H9 (cell line): ENCODE results near the gene RYR1. TPM values are rescaled to one million over a fixed set of nuclear protein-coding genes. Genes with fewer than 3 reads are reported as not detected.

Experiments used
- DNase-seq: peaks from one replicate; pipeline ENCODE4 v3.0.0-alpha.2; 2017
- H2AFZ ChIP-seq: one replicate; pipeline ENCODE4 v1.6.1; 2013; ENCODE audit warnings: mild to moderate bottlenecking, low read length, control low read depth, moderate library complexity
- H2AK5ac ChIP-seq: 2 replicates; pipeline ENCODE4 v1.6.1; 2013; ENCODE audit warnings: low read length, control low read depth, mixed read lengths; ENCODE audit not compliant: insufficient read length
- H2BK120ac ChIP-seq: one replicate; pipeline ENCODE4 v1.6.1; 2013; ENCODE audit warnings: low read depth, mild to moderate bottlenecking, low read length, control low read depth, inconsistent platforms; ENCODE audit not compliant: poor library complexity, severe bottlenecking
- H2BK12ac ChIP-seq: 2 replicates; pipeline ENCODE4 v1.6.1; 2013; ENCODE audit warnings: low read length, control low read depth, mixed read lengths, low read depth; ENCODE audit not compliant: insufficient read length
- H2BK15ac ChIP-seq: 2 replicates; pipeline ENCODE4 v1.6.1; 2013; ENCODE audit warnings: low read depth, low read length, control low read depth
- H2BK20ac ChIP-seq: one replicate; pipeline ENCODE4 v1.6.1; 2013; ENCODE audit warnings: low read depth, mild to moderate bottlenecking, low read length, control low read depth, inconsistent platforms; ENCODE audit not compliant: poor library complexity, severe bottlenecking
- H2BK5ac ChIP-seq: 2 replicates; pipeline ENCODE4 v1.6.1; 2013; ENCODE audit warnings: low read length, control low read depth, mixed read lengths; ENCODE audit not compliant: insufficient read length
- H3K14ac ChIP-seq: 2 replicates; pipeline ENCODE4 v1.6.1; 2013; ENCODE audit warnings: low read length, control low read depth; ENCODE audit not compliant: insufficient read depth
- H3K18ac ChIP-seq: 2 replicates; pipeline ENCODE4 v1.6.1; 2013; ENCODE audit warnings: low read depth, mild to moderate bottlenecking, mixed read lengths, low read length, control low read depth; ENCODE audit not compliant: insufficient read length
- H3K23ac ChIP-seq: 2 replicates; pipeline ENCODE4 v1.6.1; 2013; ENCODE audit warnings: low read length, control low read depth, mixed read lengths, low read depth; ENCODE audit not compliant: insufficient read length
- H3K23me2 ChIP-seq: 2 replicates; pipeline ENCODE4 v1.6.1; 2013; ENCODE audit warnings: low read depth, mild to moderate bottlenecking, mixed read lengths, low read length, control low read depth; ENCODE audit not compliant: insufficient read length, poor library complexity, severe bottlenecking
- H3K27ac ChIP-seq: 2 replicates; pipeline ENCODE4 v1.5.1; 2013; ENCODE audit warnings: low read length, control low read depth, mixed read lengths, low read depth; ENCODE audit not compliant: insufficient read length
- H3K27me3 ChIP-seq: 2 replicates; pipeline ENCODE4 v1.6.1; 2013; ENCODE audit warnings: low read length, control low read depth, inconsistent platforms; ENCODE audit not compliant: insufficient read depth
- H3K4ac ChIP-seq: 2 replicates; pipeline ENCODE4 v1.6.1; 2013; ENCODE audit warnings: low read depth, mild to moderate bottlenecking, control low read depth, inconsistent platforms, low read length, moderate library complexity
- H3K4me1 ChIP-seq: 2 replicates; pipeline ENCODE4 v1.6.1; 2013; ENCODE audit warnings: low read length, control low read depth, inconsistent platforms; ENCODE audit not compliant: insufficient read depth
- H3K4me2 ChIP-seq: 2 replicates; pipeline ENCODE4 v1.6.1; 2013; ENCODE audit warnings: low read length, control low read depth, mixed read lengths; ENCODE audit not compliant: insufficient read length, insufficient read depth
- H3K56ac ChIP-seq: 2 replicates; pipeline ENCODE4 v1.6.1; 2013; ENCODE audit warnings: low read depth, mild to moderate bottlenecking, mixed read lengths, low read length, control low read depth; ENCODE audit not compliant: insufficient read length
- H3K79me1 ChIP-seq: 2 replicates; pipeline ENCODE4 v1.6.1; 2013; ENCODE audit warnings: low read depth, mild to moderate bottlenecking, moderate library complexity, low read length, control low read depth, inconsistent platforms; ENCODE audit not compliant: insufficient read depth, poor library complexity, severe bottlenecking
- H3K79me2 ChIP-seq: 2 replicates; pipeline ENCODE4 v1.6.1; 2013; ENCODE audit warnings: low read length, control low read depth, inconsistent platforms; ENCODE audit not compliant: insufficient read depth
- H3K9ac ChIP-seq: 2 replicates; pipeline ENCODE4 v1.6.1; 2013; ENCODE audit warnings: low read length, control low read depth, mixed read lengths; ENCODE audit not compliant: insufficient read length; ENCODE audit errors: extremely low read depth
- H3K9me3 ChIP-seq: one replicate; pipeline ENCODE4 v1.6.1; 2013; ENCODE audit warnings: low read depth, low read length, inconsistent platforms; ENCODE audit not compliant: control insufficient read depth
- H3T11ph ChIP-seq: one replicate; pipeline ENCODE4 v1.6.1; 2013; ENCODE audit warnings: mild to moderate bottlenecking, low read length, control low read depth, inconsistent platforms
- H4K20me1 ChIP-seq: one replicate; pipeline ENCODE4 v1.6.1; 2013; ENCODE audit not compliant: control insufficient read depth, insufficient read length, insufficient read depth
- H4K5ac ChIP-seq: 2 replicates; pipeline ENCODE4 v1.6.1; 2013; ENCODE audit warnings: low read depth, mild to moderate bottlenecking, mixed read lengths, low read length, control low read depth; ENCODE audit not compliant: insufficient read length
- H4K8ac ChIP-seq: replicated peaks from 2 replicates; pipeline ENCODE4 v1.6.1; 2013; ENCODE audit warnings: low read length, control low read depth, mixed read lengths, low read depth; ENCODE audit not compliant: insufficient read length
- H4K91ac ChIP-seq: 2 replicates; pipeline ENCODE4 v1.6.1; 2013; ENCODE audit warnings: low read depth, mild to moderate bottlenecking, moderate library complexity, mixed read lengths, low read length, control low read depth; ENCODE audit not compliant: insufficient read length
- H3K27ac Mint-ChIP-seq, 3 experiments: 2 replicates in 2 of 3; 3 replicates in 1 of 3; pipeline ENCODE4 v1.8.0; 2020 to 2021; ENCODE audit warnings: mixed read lengths in 3 of 3, mild to moderate bottlenecking in 1 of 3, moderate library complexity in 1 of 3
- H3K27me3 Mint-ChIP-seq: 2 replicates; pipeline ENCODE4 v1.8.0; 2021; ENCODE audit warnings: low read depth, mild to moderate bottlenecking, moderate library complexity, mixed read lengths
- H3K36me3 Mint-ChIP-seq, 3 experiments: 2 replicates in 2 of 3; 3 replicates in 1 of 3; pipeline ENCODE4 v1.8.0; 2020 to 2021; ENCODE audit warnings: low read depth in 3 of 3, mixed read lengths in 3 of 3; ENCODE audit not compliant: insufficient read depth in 1 of 3
- H3K4me1 Mint-ChIP-seq, 2 experiments: 2 replicates each; pipeline ENCODE4 v1.8.0; 2020; ENCODE audit warnings: mixed read lengths in 2 of 2
- H3K4me3 Mint-ChIP-seq, 2 experiments: 2 replicates in 1 of 2; 3 replicates in 1 of 2; pipeline ENCODE4 v1.8.0; 2020 to 2021; ENCODE audit warnings: mild to moderate bottlenecking in 2 of 2, mixed read lengths in 2 of 2, moderate library complexity in 1 of 2
- H3K9me3 Mint-ChIP-seq, 2 experiments: 2 replicates in 1 of 2; 3 replicates in 1 of 2; pipeline ENCODE4 v1.8.0; 2020; ENCODE audit warnings: mild to moderate bottlenecking in 2 of 2, mixed read lengths in 2 of 2, moderate library complexity in 1 of 2
- WGBS: extraction: QIAGEN DNeasy Blood & Tissue Kit; methylation state at CpG from one replicate; pipeline ENCODE4 v1.1.7; 2013; ENCODE audit warnings: missing lambda C conversion rate, low lambda C conversion rate, mixed read lengths; ENCODE audit not compliant: insufficient read length; ENCODE audit errors: extremely low coverage; 5-methylcytosine and 5-hydroxymethylcytosine counted together
- total RNA-seq: library from RNA; stranded (reverse); gene quantifications from 2 replicates; pipeline ENCODE4 v1.2.1, GENCODE V29; 2021
- TF ChIP-seq, protein P1 (sequence below): fragments of 200-600 bp; sonication (generic); conservative IDR thresholded peaks from 3 replicates; pipeline ENCODE4 v1.8.0; 2021; ENCODE audit warnings: antibody characterized with exemption, mild to moderate bottlenecking

The RYR1 gene
- total RNA-seq, 1 experiment from 2014 or later, result 8.9 TPM

DNA sequence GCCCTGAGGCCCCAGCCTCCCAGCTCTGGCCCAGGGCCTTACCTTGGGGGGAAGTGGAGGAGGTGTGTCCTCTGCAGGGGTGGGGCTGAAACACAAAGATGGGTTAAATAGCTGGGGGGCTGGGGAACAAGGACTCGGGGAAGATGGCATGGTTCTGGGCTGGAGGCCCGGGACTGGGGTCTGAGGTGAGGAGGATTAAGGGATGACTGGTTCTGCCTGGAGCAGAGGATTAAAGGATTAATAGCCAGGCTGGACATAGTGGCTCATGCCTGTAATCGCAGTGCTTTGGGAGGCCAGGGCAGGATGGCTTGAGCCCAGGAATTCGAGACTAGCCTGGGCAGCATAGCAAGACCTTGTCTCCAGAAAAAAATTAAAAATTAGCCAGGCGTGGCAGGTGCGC, 172.6 kb downstream of the RYR1 start:
- H3K4me1 Mint-ChIP-seq, result no peaks in the 10 kb centered on the region
- no peak overlapping the region for H3K18ac ChIP-seq
- H3K9me3 Mint-ChIP-seq, result no peaks in the 10 kb centered on the region
- H2BK120ac ChIP-seq, result no peak overlapping the region
- H3K9ac ChIP-seq, result no peak overlapping the region
- no peak overlapping the region for H3K23ac ChIP-seq
- no peaks in the 10 kb centered on the region; a peak in 1 of 7 replicates for H3K36me3 Mint-ChIP-seq
- H3K79me1 ChIP-seq, result no peaks in the 10 kb centered on the region
- no peak overlapping the region for H3K4me3 Mint-ChIP-seq
- no CpG with 5 or more reads among the region's 6 CpGs for WGBS
- H4K91ac ChIP-seq, result no peak overlapping the region
- peaks cover 6% of the 10 kb centered on the region for H3K27me3 Mint-ChIP-seq
- H2AK5ac ChIP-seq, result no peak overlapping the region
- H2AFZ ChIP-seq, result no peak overlapping the region
- H4K5ac ChIP-seq, result no peak overlapping the region
- H4K20me1 ChIP-seq, result no peaks in the 10 kb centered on the region
- no peak overlapping the region for H2BK15ac ChIP-seq
- H4K8ac ChIP-seq, result no peak overlapping the region
- H3T11ph ChIP-seq, result no peak overlapping the region
- H3K4me2 ChIP-seq, result no peak overlapping the region
- no peak overlapping the region for H3K56ac ChIP-seq
- H3K4ac ChIP-seq, result no peak overlapping the region
- no peaks in the 10 kb centered on the region for H3K79me2 ChIP-seq
- no peaks in the 10 kb centered on the region for H3K9me3 ChIP-seq
- H3K27ac ChIP-seq, result no peak overlapping the region
- H3K14ac ChIP-seq, result no peak overlapping the region
- peak overlapping the region in 1 of 3 experiments; percentile 18; a peak in 1 of 7 replicates for H3K27ac Mint-ChIP-seq
- H2BK20ac ChIP-seq, result no peak overlapping the region
- H2BK12ac ChIP-seq, result no peak overlapping the region
- no peaks in the 10 kb centered on the region for H3K4me1 ChIP-seq
- no peaks in the 10 kb centered on the region for H3K27me3 ChIP-seq
- TF ChIP-seq, protein P1, sequence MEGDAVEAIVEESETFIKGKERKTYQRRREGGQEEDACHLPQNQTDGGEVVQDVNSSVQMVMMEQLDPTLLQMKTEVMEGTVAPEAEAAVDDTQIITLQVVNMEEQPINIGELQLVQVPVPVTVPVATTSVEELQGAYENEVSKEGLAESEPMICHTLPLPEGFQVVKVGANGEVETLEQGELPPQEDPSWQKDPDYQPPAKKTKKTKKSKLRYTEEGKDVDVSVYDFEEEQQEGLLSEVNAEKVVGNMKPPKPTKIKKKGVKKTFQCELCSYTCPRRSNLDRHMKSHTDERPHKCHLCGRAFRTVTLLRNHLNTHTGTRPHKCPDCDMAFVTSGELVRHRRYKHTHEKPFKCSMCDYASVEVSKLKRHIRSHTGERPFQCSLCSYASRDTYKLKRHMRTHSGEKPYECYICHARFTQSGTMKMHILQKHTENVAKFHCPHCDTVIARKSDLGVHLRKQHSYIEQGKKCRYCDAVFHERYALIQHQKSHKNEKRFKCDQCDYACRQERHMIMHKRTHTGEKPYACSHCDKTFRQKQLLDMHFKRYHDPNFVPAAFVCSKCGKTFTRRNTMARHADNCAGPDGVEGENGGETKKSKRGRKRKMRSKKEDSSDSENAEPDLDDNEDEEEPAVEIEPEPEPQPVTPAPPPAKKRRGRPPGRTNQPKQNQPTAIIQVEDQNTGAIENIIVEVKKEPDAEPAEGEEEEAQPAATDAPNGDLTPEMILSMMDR, result no peak
- no peak overlapping the region for H2BK5ac ChIP-seq
- H3K23me2 ChIP-seq, result no peaks in the 10 kb centered on the region
- DNase-seq, result no peak
